Endometrial microvascular endothelial cells (primary cell): ENCODE data around the gene FCHSD2. TPM values are rescaled to one million over a fixed set of nuclear protein-coding genes. Genes with fewer than 3 reads are reported as not detected.
"Not testable (repeated sequence)": the region's sequence is repeated elsewhere in the genome, so short reads cannot be mapped to it uniquely, and the experiment has no call there.

Experiments used
- in situ Hi-C: cut with HindIII; loops from 2 replicates; pipeline ENCODE4 v1.10.0; 2017; ENCODE audit warnings: low sequenced_read_pairs, low pct_unique_long_range_greater_than_20kb; ENCODE audit errors: inconsistent ontology term
- total RNA-seq: library from RNA; depleted of rRNA; stranded (reverse); fragments of >200 nt; gene quantifications from one replicate; pipeline ENCODE4 v1.2.3, GENCODE V29; 2015; ENCODE audit errors: inconsistent ontology term

The FCHSD2 gene
- total RNA-seq, 1 donor from 2014 or later: 15.5 TPM

DNA sequence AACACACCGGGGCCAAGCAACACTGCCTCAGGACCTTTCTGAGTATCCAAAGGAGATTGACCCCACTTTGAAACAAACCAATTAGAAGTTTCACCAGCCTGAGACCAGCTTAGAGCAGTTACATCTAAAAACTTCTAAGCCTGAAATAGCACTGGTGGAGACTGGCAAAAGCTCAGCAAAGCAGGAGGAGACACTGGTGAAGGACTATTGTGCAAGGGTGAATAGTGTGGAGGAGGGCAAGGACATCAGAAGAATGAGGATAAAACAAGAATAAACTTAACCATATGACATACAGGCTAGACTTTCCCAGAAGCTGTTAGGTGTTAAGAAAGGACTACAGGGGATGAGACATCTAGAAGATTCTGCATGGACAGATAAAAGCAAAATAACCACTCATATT lies 152.4 kb downstream of the FCHSD2 start:
- in situ Hi-C loops: no loop called here

DNA sequence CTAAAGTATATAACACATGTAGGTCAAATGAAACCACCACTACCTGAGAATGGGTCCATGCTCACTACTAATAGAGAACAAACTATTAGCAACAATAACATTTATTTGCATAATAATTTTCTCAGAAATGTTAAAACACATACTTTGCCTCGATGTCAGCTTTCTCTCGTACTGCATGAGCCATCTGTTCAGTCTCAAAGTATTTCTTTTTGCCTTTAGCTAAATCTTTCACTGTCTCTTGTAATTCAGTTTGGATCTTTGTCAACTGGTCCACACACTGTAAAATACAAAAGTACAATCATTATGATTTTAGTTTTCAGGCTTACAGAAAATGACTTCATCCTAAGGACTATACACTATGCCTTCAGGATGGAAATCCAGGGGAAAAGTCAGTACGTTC lies 153.3 kb downstream of the FCHSD2 start:
- in situ Hi-C loops: no loop called here

DNA sequence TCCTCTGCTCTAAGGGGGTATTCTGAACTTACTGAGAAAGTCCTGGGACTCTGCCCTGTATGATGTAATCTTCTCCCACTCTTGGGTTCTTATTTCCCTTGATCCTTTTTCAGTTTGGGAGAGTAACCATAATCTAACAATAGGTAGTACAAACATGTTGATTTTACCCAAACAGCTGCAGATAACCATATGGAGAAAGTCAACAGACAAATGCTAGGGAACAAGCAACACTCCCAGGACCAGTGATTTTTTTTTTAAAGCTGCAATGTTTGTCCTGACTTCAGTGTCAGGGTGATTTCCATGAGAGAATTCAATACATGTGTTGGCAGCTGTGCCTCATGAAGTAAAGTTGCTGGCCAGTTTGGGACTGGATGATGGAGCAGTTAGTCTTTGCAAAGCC lies 156.5 kb downstream of the FCHSD2 start:
- in situ Hi-C loops: no loop called here

DNA sequence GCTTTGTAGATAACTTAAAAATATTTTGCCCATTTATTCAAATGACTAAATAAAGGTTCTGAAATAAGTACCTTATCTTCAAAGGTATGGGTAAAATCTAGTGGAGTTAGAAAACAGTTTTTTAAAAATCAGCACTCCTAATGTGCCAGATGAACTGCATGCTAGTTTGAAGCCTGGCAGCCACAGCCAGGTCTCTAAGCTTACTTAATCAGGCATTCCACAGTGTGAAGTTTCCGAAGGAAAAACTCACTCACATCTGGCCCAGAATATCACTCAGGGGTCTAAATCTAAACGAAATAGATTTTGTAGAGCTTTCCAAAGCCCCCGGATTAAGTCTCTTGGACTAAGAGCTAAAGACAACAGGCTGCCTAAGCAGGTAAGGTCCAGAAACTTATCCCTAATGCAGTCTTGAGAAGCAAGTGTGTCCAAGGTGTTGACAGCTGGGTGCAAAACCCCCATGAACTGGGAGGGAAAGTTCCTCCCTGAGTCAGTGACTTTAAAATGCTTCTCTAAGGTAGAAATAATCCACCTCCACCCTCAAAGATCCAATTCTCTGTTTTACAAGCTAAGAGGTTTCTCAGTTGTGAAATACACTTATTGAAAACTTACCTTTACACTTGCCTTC lies 157.6 kb downstream of the FCHSD2 start:
- in situ Hi-C loops: no loop called here

DNA sequence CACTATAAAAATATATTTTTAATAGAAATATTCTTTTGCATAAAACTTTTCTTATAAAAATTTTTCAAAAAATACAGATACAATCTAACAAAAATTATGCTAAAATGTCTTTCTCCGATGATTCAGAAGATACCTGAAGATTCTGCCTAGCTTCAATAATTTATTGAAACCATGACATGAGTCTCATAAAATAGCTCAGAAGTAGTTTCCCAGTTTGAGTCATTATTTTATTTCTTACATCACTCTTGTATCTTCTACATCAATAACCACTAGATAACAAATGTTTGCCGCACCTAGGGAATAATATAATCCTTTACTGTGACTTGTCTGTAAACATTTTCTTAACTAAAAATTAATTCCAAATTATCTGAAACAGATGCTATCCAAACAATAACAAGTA lies 158.6 kb downstream of the FCHSD2 start:
- in situ Hi-C loops: no loop called here

DNA sequence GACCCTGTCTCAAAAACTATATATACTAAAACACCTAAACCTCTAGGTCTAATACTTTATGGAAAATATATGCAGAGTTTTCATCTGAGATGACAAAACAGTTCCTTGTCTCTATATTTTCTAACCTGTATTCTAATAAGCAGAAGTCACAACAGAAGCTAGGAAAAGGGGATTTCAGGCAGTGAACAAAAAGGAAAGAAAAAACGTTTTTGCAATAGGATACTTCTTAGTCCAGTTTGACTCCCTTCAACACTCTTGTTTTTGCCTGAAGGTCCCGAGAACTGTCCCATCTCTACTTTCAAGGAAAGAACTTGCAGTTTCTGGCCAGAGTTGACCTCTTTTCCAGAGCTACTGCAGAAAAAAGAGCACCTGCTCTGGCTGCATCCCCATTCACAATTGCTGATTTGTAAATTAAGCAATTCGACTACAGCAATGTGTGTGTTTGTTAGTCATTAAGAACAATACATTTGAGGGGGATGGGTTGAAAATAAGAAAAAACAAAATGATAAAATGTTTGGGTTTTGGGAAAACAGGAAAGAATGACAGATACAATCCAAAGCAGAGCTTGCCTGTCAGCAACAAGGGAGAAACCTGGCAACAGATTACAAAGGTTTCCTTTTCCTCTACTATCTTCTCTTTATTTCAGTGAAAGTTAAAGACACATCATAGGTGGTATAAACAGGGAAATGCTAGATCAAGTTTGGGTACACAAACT lies 160.0 kb downstream of the FCHSD2 start:
- in situ Hi-C loops: no loop called here

DNA sequence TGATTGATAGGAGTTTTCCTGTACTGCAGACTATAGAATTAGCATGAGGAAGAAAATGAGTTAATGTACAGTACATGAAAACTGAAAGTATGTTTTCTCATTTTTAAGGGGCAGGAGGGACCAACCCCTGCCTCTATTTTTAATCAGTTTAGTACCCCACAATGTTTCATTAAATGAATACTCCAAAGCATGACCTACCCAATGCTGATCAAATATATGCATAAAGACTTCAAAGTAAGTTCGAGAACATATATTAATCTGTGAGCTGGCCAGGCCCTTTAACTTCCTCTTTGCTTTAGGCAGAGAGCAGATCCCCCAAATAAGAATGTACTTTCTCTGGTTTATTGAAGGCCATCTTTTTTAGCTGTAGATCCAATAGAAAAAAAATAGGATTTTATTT lies 161.0 kb downstream of the FCHSD2 start:
- in situ Hi-C loops: no loop called here

DNA sequence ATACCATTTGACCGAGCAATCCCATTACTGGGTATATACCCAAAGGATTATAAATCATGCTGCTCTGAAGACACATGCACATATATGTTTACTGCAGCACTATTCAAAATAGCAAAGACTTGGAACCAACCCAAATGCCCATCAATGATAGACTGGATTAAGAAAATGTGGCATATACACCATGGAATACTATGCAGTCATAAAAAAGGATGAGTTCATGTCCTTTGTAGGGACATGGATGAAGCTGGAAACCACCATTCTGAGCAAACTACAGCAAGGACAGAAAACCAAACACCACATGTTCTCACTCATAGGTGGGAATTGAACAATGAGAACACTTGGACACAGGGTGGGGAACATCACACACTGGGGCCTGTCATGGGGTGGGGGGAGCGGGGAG lies 164.3 kb downstream of the FCHSD2 start:
- in situ Hi-C loops: not testable (repeated sequence)

DNA sequence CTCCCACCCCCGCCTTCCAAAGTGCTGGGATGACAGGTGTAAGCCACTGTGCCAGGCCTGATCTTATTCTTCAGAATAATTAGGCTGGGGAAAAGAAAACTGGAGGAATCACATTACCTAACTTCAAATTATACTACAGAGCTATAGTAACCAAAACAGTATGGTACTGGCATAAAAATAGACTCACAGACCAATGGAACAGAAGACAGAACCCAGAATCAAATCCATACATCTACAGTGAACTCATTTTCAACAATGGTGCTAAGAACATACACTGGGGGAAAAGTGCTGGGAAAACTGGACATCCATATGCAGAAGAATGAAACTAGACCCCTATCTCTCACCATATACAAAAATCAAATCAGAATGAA lies 165.6 kb downstream of the FCHSD2 start:
- in situ Hi-C loops: not testable (repeated sequence)

DNA sequence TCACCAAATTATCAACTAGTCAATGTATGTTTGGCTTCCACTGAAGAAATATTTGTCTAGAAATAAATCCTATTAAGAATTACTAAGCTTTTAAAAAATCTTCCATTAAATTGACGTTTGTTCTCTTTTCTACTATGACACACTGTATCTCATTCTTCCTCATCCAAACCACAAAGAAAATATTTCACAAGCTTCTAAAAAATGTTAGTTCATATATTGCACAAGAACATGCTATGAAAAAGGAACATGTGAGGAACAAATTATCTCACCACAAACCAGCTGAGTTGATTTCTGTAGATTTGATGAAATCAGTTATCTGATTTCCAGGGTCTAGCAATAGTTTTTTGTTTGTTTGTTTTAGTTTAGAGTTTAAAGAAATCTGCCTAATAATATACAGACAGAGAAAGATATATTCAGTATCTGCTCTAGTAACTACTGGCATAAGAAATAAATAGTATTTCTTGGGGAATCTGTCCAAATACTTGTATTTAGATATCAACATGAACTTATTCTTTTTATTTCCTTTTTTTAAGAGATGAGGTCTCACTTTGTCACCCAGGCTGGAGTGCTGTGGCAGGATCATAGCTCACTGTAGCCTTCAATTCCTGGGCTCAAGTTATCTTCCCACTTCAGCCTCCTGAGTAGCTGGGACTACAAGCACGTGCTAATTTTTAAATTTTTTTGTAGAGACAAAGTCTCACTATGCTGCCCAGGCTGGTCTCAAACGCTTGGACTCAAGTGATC lies 166.2 kb downstream of the FCHSD2 start:
- in situ Hi-C loops: no loop called here

DNA sequence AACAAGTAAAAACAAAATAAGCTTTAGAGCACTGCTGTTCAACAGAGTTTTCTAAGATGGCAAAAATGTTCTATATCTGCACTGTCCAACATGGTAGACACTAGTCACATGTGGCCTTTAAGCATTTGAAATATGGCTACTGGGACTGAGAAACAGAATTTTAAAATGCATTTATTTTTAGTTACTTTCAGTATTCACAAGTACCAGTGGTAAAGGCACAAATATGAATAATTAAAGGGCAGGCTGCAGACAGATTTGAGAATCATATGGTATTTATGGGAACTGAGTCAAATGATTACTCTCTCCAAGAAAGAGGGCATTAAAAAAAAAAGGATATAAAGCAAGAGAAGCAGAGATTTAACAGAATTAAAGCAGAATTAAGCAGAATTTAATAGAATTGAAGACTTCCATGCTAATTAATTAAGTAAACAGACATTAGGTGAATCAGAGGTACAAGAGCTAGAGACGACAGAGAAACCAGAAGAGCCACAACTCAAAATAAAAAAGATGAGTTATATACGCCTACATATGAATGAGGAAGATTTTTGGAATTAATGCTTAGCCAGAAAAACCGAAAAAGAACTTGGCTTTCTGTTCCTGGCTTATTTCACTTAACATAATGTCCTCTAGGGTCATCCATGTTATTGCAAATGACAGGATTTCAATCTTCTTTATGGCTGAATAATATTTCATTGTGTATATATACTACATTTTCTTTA lies 167.5 kb downstream of the FCHSD2 start:
- in situ Hi-C loops: no loop called here

DNA sequence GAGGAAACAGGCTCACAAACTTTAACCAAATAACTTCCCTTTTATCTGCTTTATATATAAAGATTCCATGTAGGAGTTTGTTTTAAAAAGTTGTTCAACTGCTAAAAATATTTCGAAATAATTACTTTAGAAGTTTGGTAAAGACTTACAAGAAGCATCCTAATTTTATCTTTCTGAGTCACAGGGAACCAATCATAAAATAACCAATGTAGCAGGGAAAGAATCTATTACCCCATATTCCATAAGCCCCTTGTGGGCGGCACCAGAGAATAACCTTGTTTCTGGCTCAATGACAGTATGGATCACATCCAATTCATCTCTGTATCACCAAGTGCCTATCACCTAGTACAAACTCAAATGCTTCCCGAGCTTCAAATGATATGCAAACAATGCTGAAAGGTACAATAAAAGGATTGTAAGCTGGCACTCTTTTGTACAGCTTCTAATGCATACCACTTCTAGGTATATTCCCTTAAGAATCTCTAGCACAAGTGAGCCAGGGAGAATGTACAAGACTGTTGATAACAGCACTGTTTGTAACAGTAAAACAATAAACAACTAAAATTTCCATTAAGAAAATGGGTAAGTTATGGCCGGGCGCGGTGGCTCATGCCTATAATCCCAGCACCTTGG lies 169.5 kb downstream of the FCHSD2 start:
- in situ Hi-C loops: no loop called here

DNA sequence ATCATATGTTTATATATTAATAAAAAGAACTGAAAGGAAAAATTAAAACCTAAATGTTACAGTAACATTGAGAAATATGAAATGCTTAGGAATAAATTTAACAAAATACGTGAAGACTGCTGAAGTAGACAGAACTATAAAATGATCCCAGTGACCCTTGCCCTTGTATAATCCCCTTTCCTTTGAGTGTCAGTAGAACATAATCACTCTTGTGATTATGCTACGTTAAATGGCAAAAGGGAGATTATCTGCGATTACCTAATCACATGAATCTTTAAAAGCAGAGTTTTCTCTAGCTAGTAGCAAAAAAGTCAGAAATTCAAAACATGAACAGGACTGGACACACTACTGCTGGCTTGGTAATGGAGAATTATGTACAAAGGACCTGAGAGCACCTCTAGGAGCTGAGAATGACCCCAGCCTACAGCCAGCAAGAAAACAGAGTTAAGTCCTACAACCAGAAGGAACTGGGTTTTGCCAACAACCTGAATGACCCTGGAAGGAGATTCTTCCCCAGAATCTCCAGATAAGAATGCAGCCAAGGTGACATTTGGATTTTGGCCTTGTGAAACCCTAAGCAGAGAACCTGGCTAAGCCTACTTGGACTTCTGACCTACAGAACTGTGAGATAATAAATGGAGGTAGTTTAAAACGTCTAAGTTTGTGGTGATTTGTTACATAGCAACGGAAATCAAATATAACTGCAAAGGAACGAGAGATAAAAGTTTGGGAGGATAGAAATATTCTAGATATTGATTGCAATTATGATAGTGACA lies 170.7 kb downstream of the FCHSD2 start:
- in situ Hi-C loops: no loop called here

DNA sequence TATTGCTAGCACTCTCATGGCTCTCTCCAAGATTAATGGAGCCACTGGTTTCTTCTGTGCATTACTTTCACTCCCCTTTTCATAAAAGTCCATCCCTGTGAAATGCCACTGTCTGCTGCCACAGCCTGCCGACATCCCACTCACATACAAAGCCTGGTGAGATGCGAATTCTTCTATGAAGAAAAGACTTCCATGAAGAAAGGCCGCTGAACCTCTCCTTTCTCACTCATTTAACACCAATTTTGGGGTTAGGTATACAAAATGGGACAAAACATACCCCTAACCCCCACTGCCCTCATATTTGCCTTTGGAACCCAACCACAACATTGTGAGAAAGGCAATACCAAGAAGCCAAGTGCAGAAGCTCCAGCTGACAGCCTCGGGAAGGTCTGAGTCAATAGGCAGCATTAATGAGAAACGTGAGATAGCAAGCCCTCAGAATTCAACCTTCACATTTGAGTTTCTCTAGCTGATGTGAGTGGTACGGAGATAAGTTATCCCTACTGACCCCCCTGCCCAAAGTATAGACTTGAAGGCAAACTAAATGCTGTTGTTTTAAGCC lies 171.5 kb downstream of the FCHSD2 start:
- in situ Hi-C loops: no loop called here

DNA sequence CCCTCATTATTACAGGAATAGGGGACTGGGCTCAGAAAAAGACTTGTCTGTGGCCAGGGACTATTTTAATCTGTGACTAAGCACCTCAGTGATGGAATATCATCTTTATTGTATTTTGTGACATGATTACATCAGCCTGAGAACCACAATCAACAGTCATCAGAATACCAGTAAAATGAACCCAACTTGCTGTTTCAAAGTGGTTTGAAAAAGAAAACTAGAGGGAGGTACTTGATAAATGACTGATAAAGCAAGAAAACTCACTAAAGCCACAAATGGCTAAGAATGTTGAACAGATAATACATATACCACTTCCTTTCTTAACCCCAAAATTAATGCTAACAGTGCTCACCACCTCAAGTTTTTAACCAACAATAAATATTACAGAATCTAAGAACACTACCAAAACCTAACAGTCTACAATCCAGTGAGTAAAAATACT lies 172.2 kb downstream of the FCHSD2 start:
- in situ Hi-C loops: no loop called here

DNA sequence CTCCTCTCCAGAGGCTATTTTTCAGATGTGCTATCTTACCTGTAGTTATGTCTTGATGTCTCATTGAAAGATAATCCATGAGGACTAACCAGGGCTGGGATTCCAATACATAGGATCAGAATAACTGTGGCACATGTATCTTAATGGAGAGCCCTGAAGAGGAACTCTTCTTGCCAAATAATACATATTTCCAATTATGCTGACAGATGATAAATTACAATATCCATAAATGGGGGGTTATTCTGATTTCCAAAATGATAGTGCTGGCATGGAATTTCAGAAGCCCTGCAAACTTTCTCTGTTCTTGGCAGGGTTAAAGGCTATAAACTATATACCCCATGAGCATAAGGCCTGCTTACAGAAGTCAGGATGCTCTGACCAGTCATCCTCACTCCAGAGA lies 173.7 kb downstream of the FCHSD2 start:
- in situ Hi-C loops: no loop called here

DNA sequence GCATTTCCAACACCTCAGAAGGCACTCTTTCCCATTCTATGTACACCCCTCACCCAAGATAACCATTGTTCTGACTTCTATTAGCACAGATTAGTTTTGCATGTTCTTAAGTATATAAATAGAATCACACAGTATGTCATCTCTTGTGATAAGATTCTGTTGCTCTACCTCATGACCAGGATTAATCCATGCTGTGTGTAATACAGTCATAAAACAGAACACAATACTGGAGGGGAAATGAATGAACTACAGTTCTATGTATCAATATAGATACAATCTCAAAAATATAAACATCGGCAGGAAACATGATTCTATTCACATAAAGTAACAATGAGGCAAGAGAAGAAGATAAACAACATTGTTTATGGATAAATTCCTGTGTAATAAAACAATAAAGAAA lies 176.4 kb downstream of the FCHSD2 start:
- in situ Hi-C loops: no loop called here

DNA sequence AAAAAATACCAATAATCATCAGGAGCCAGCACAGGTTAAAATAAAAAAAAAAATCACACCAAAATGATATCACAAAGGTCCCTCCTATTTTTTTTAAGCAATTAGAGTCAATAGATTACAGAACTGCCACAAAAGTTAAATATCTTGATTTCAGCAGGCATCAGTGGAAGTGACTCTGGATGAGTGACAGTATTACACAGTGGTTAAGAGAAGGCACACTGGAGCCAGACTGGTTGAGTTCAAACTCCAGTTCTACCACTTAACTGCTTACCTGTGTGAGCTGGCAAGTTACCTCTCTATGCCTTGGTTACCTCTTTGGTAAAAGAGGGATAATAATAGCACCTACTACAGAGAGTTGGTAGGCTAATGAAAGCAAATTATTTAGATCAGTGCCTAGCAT lies 179.4 kb downstream of the FCHSD2 start:
- in situ Hi-C loops: no loop called here
